ENCODE measurements around the gene ENPP6.

The ENPP6 gene

DNA sequence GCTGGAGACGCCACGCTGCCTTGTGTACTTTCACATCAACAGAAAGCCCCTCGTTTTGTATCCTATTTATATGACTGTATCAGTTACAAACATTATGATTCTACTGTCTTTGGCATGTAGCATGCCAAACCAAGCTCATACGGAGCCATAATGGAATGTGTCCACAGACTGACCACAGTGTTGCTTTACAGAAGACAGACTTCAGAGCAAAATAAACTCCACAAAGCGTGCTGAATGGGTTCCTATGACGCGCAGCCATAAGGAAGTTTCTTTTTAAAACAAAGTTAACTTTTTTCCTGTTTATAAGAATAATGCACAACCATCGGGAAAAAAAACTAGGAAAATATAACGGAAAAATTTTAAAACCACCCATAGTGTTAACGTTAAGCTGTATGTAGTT is 176.5 kb downstream of the ENPP6 start:
- Mint-ChIP-seq H3K9me3 (peaks cover 2 to 4% of the 10 kb centered on the region in 2 donors), H3K4me3 (no peak overlapping the region), H3K36me3 (no peaks in the 10 kb centered on the region), H3K4me1 (peaks cover 3 to 9% of the 10 kb centered on the region in 2 donors), H3K27me3 (peaks cover 26 to 45% of the 10 kb centered on the region in 2 donors), H3K27ac (no peak overlapping the region)
- DNase-seq (no peak), ATAC-seq (replicated peaks) (no peak)

DNA sequence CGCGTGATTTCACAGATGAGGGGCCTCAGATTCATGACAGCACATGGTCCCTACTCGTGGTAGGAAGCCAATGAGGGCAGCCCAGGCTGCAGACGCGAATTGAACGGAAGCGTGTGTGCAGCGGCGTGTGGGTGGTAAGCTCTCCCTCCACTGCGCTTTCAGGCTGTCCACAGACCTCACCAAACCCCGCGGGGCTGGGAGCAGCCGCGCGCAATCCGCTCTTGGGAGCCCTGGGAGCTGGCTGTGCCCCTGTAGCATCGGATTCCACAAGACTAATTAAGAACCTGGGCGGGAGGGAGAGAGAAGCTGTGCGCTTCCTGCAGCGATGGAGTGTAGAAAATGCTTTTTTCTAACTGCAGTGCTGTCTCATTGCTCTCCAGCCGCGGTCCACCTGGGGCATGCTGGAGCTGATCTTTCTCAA is 177.7 kb downstream of the ENPP6 start:
- no peak overlapping the region for H3K27ac Mint-ChIP-seq
- ATAC-seq (replicated peaks) (peak; percentile 73), DNase-seq (no peak)
- peaks cover 27 to 48% of the 10 kb centered on the region in 2 donors for H3K27me3 Mint-ChIP-seq
- no peaks in the 10 kb centered on the region for H3K36me3 Mint-ChIP-seq
- peaks cover 0 to 3% of the 10 kb centered on the region in 2 donors for H3K9me3 Mint-ChIP-seq
- H3K4me1 Mint-ChIP-seq: peaks cover 3 to 9% of the 10 kb centered on the region in 2 donors
- peak overlapping the region; percentile 64 to 70 for H3K4me3 Mint-ChIP-seq

Measured in stimulated activated naive B cell treated with anti-CD40 and anti-IgM and Interleukin-4, amounts not matched to agents 10 μg/mL and 1 μg/mL and 100 μg/mL, for 72 hours (primary cell).